Bronchial epithelial cell (primary cell): ENCODE data around the gene KMT2E. TPM values are rescaled to one million over a fixed set of nuclear protein-coding genes. Genes with fewer than 3 reads are reported as not detected.

Source experiments
- DNase-seq: peaks from one replicate; pipeline ENCODE4 v3.0.0-alpha.2; 2010; ENCODE audit warnings: low read depth
- FAIRE-seq: peaks from 2 replicates; lab custom pipeline; 2011; peaks lifted over from hg19 to GRCh38; lab: Jason Lieb, UNC
- H3K27me3 ChIP-seq: 2 replicates; pipeline ENCODE4 v1.5.1; 2011; ENCODE audit warnings: low read length; ENCODE audit not compliant: control insufficient read depth, insufficient read depth
- H3K36me3 ChIP-seq: 2 replicates; pipeline ENCODE4 v1.5.1; 2011; ENCODE audit warnings: low read length; ENCODE audit not compliant: control insufficient read depth, insufficient read depth
- H3K4me3 ChIP-seq: 2 replicates; pipeline ENCODE4 v1.5.1; 2011; ENCODE audit warnings: mild to moderate bottlenecking, low read depth, low read length, control low read depth
- total RNA-seq: library from RNA; depleted of rRNA; stranded (reverse); fragments of >200 nt; gene quantifications from 2 replicates; pipeline ENCODE4 v1.2.1, GENCODE V29; 2014
- TF ChIP-seq, protein P1 (sequence below): IDR thresholded peaks from 2 replicates; pipeline ENCODE4 v1.5.1; 2011; ENCODE audit warnings: mild to moderate bottlenecking, moderate library complexity, low read length, control low read depth, inconsistent platforms; ENCODE audit not compliant: insufficient read depth, severe bottlenecking

Gene KMT2E
- total RNA-seq, 1 donor from 2014 or later, result 79.8 TPM

DNA sequence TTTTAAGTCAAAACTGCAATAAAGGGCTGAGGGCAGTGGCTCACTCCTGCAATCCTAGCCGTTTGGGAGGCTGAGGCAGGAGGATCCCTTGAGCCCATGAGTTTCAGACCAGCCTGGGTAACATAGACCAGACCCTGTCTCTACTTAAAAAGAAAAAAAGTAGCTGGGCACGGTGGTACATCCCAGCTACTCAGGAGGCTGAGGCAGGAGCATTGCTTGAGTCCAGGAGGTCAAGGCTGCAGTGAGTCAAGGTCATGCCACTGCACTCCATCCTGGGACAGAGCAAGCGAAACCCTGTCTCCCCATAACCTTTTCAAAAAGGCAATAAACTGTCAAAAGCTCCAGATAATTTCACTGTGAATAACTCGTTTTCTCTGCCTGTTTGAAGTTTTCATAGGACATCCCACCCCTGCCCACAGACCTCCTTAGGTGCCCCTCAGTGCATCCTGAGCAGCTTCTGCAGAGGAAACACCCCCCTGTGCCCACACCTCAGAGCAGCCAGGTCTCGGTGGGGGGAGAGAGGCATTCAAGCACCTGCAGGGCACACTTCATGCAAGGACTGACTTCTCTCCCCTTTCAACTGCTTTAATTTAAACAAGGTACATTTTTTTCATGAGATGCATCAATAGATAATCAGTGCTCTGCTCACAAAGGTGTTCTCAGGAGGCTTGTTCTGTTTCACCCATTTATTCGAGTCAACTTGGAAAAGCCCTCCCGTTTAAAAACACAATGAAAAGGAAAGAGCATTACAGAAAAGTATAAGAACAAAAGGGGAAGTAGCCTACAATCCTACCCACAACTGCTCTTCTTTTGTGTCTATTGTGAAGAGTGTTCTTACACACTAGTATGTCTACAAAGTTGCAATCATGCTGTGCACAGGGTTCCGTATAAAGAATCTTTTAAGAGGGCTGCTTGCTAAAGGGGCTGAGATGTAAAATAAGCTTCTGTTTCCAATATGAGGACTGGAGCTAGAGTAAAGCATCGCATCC, 104.9 kb downstream of the KMT2E start:
- TF ChIP-seq, protein P1, sequence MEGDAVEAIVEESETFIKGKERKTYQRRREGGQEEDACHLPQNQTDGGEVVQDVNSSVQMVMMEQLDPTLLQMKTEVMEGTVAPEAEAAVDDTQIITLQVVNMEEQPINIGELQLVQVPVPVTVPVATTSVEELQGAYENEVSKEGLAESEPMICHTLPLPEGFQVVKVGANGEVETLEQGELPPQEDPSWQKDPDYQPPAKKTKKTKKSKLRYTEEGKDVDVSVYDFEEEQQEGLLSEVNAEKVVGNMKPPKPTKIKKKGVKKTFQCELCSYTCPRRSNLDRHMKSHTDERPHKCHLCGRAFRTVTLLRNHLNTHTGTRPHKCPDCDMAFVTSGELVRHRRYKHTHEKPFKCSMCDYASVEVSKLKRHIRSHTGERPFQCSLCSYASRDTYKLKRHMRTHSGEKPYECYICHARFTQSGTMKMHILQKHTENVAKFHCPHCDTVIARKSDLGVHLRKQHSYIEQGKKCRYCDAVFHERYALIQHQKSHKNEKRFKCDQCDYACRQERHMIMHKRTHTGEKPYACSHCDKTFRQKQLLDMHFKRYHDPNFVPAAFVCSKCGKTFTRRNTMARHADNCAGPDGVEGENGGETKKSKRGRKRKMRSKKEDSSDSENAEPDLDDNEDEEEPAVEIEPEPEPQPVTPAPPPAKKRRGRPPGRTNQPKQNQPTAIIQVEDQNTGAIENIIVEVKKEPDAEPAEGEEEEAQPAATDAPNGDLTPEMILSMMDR, result no peak
- FAIRE-seq (no peak), DNase-seq (no peak)
- H3K36me3 ChIP-seq, result peaks cover 10% of the 10 kb centered on the region
- H3K4me3 ChIP-seq, result no peak overlapping the region
- H3K27me3 ChIP-seq, result no peaks in the 10 kb centered on the region

DNA sequence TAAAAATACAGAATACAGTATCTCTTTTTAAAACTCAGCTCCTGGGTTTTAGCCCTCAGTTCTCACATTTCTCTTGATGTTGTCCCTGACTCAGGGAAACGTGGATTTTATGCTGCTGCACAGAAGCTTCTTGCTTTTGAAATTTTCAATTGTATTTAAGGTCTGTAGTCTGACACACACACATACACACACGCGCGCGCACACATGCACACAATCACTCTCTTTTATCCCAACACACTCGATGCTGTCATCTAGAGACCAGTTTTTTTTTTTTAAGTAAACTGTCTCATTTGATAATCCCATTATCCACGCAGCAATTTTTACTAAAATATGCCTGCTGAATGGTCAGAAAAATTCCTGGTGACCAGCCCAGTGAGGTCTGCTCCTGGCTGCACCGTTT, 108.6 kb downstream of the KMT2E start:
- TF ChIP-seq, protein P1, result no peak
- no peak for DNase-seq
- FAIRE-seq, result no peak
- Histone ChIP-seq H3K4me3 (no peak overlapping the region), H3K36me3 (peaks cover 17% of the 10 kb centered on the region), H3K27me3 (no peaks in the 10 kb centered on the region)

- TF ChIP-seq, protein P1, result no peak
- Histone ChIP-seq H3K4me3 (no peak overlapping the region), H3K36me3 (peaks cover 14% of the 10 kb centered on the region), H3K27me3 (no peaks in the 10 kb centered on the region)
- no peak for FAIRE-seq
- no peak for DNase-seq
Observed at GRCh38 chr7:105125745-105126144, 111.7 kb downstream of the KMT2E start.

DNA sequence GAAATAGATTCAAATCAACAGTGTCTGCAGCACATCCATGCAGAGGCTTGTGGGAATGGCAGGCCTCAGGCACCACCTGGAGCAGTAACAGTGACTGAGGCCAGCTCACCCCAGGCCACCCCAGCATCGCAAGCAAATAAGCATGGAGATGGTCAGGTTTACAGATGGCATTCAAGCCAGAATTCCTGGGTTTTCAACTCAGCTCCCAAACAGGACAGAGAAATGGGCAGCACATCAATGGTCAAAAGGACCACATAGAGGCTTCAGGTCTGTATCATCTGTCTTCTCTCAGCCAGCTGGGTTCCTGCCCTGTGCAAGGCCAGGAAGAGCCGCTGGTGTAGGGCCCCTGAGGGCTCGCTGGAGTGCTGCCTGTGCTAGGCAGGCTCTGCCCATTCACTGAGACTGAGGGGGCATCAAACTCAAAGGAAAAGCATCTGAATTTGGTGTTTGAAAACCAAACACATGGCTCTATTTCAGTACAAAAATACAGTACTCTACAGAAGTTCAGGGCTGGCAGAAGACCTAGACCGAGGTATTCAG, 112.5 kb downstream of the KMT2E start:
- peaks cover 15% of the 10 kb centered on the region for H3K36me3 ChIP-seq
- DNase-seq (no peak), FAIRE-seq (no peak)
- TF ChIP-seq, protein P1, result no peak
- no peaks in the 10 kb centered on the region for H3K27me3 ChIP-seq
- no peak overlapping the region for H3K4me3 ChIP-seq

- Histone ChIP-seq H3K27me3 (no peaks in the 10 kb centered on the region), H3K36me3 (peaks cover 17% of the 10 kb centered on the region), H3K4me3 (no peak overlapping the region)
- DNase-seq (no peak), FAIRE-seq (no peak)
- TF ChIP-seq, protein P1, result no peak
Observed at GRCh38 chr7:105127179-105127578, 113.2 kb downstream of the KMT2E start.
